HEK293 (cell line): ENCODE measurements around the gene CSNK2A3.

ENCODE experiments used
- CTCF ChIA-PET: fragments of 350-600 bp; formaldehyde crosslinking; extraction: SDS; loops from one replicate; lab custom pipeline; 2021; ENCODE audit warnings: antibody characterized with exemption; lab: Yijun Ruan, JAX
- POLR2A ChIA-PET: fragments of 300-600 bp; formaldehyde crosslinking; extraction: SDS; loops from one replicate; lab custom pipeline; 2020; ENCODE audit warnings: antibody characterized with exemption, inconsistent platforms; lab: Yijun Ruan, JAX
- H3K27ac ChIP-seq: fragments of 200-500 bp; sonication (Bioruptor generic); 2 replicates; pipeline ENCODE4 v1.5.1; 2014; ENCODE audit warnings: low read depth, low read length, control low read depth, inconsistent platforms; ENCODE audit errors: extremely low read depth
- H3K36me3 ChIP-seq, 2 experiments: fragments of 200-500 bp in 1 of 2; sonication (Bioruptor generic) in 1 of 2; 1 replicate in 1 of 2; 2 replicates in 1 of 2; pipeline ENCODE4 v1.5.1; 2014 to 2017; ENCODE audit warnings: inconsistent platforms in 2 of 2, low read length in 2 of 2; ENCODE audit not compliant: control insufficient read depth in 2 of 2, insufficient read depth in 1 of 2
- H3K4me1 ChIP-seq: fragments of 200-500 bp; sonication (Bioruptor generic); 2 replicates; pipeline ENCODE4 v1.5.1; 2014; ENCODE audit warnings: mild to moderate bottlenecking, low read length, inconsistent platforms; ENCODE audit not compliant: control insufficient read depth, insufficient read depth
- H3K4me3 ChIP-seq: 2 replicates; pipeline ENCODE4 v1.5.1; 2011; ENCODE audit warnings: low read depth, mild to moderate bottlenecking, control low read depth, low read length, moderate library complexity
- H3K9me3 ChIP-seq: fragments of 200-500 bp; sonication (Bioruptor generic); 2 replicates; pipeline ENCODE4 v1.5.1; 2014; ENCODE audit warnings: low read depth, low read length, inconsistent platforms; ENCODE audit not compliant: control insufficient read depth, insufficient read depth
- ATF2 ChIP-seq: fragments of 450-650 bp; formaldehyde crosslinking; IDR thresholded peaks from 2 replicates; pipeline ENCODE4 v1.5.1; 2016; ENCODE audit warnings: missing biosample characterization, missing genetic modification characterization, low read depth
- ELK4 ChIP-seq: IDR thresholded peaks from 2 replicates; pipeline ENCODE4 v1.6.1; 2011; ENCODE audit warnings: mild to moderate bottlenecking, low read depth, low read length, borderline replicate concordance
- FEZF1 ChIP-seq: fragments of 450-650 bp; formaldehyde crosslinking; IDR thresholded peaks from 2 replicates; pipeline ENCODE4 v1.5.1; 2016; ENCODE audit warnings: missing biosample characterization, missing genetic modification characterization
- WT1 ChIP-seq: fragments of 450-650 bp; formaldehyde crosslinking; IDR thresholded peaks from 2 replicates; pipeline ENCODE4 v1.5.1; 2016; ENCODE audit warnings: missing biosample characterization, missing genetic modification characterization
- ZBTB21 ChIP-seq: fragments of 450-650 bp; formaldehyde crosslinking; IDR thresholded peaks from 2 replicates; pipeline ENCODE4 v1.5.1; 2017; ENCODE audit warnings: missing biosample characterization, missing genetic modification characterization
- ZFHX2 ChIP-seq: fragments of 450-650 bp; formaldehyde crosslinking; conservative IDR thresholded peaks from 2 replicates; pipeline ENCODE4 v1.5.1; 2016; ENCODE audit warnings: missing biosample characterization, missing genetic modification characterization
- ZNF140 ChIP-seq: fragments of 450-650 bp; formaldehyde crosslinking; IDR thresholded peaks from 2 replicates; pipeline ENCODE4 v1.5.1; 2016; ENCODE audit warnings: missing biosample characterization, missing genetic modification characterization
- ZNF175 ChIP-seq: fragments of 450-650 bp; formaldehyde crosslinking; IDR thresholded peaks from 2 replicates; pipeline ENCODE4 v1.5.1; 2016; ENCODE audit warnings: missing biosample characterization, missing genetic modification characterization
- ZNF184 ChIP-seq: fragments of 450-650 bp; IDR thresholded peaks from 2 replicates; pipeline ENCODE4 v1.5.1; 2018; ENCODE audit warnings: missing biosample characterization, mild to moderate bottlenecking, missing genetic modification characterization
- ZNF398 ChIP-seq: fragments of 450-650 bp; formaldehyde crosslinking; IDR thresholded peaks from 2 replicates; pipeline ENCODE4 v1.5.1; 2017; ENCODE audit warnings: missing biosample characterization, missing genetic modification characterization
- ZNF513 ChIP-seq: fragments of 450-650 bp; IDR thresholded peaks from 2 replicates; pipeline ENCODE4 v1.5.1; 2018; ENCODE audit warnings: missing biosample characterization, missing genetic modification characterization
- ZNF530 ChIP-seq: fragments of 450-650 bp; formaldehyde crosslinking; IDR thresholded peaks from 2 replicates; pipeline ENCODE4 v1.5.1; 2016; ENCODE audit warnings: low read depth, missing biosample characterization, missing genetic modification characterization
- ZNF621 ChIP-seq: fragments of 450-650 bp; formaldehyde crosslinking; IDR thresholded peaks from 2 replicates; pipeline ENCODE4 v1.5.1; 2017; ENCODE audit warnings: missing biosample characterization, missing genetic modification characterization
- ZNF645 ChIP-seq: fragments of 450-650 bp; formaldehyde crosslinking; IDR thresholded peaks from 2 replicates; pipeline ENCODE4; 2016; ENCODE audit warnings: missing biosample characterization, missing genetic modification characterization
- ZSCAN30 ChIP-seq: fragments of 450-650 bp; IDR thresholded peaks from 2 replicates; pipeline ENCODE4 v1.5.1; 2018; ENCODE audit warnings: missing biosample characterization, mild to moderate bottlenecking, missing genetic modification characterization, moderate library complexity

CSNK2A3 gene

GRCh38 chr11:11396301-11397035 is 43.4 kb upstream of the CSNK2A3 start:
- ChIA-PET CTCF (interaction anchor here (0.5 kb wide), 1 partner anchor 357 kb away, joined by 3 read pairs; no protein-coding TSS in a partner anchor), POLR2A (no interaction called here)
- Histone ChIP-seq H3K36me3 (no peaks in the 10 kb centered on the region), H3K27ac (no peak overlapping the region), H3K4me3 (no peak overlapping the region), H3K9me3 (no peaks in the 10 kb centered on the region), H3K4me1 (no peaks in the 10 kb centered on the region)
- TF ChIP-seq ZFHX2 (peak; percentile 24; the same call in 1 of the 2 replicates), ATF2 (tag by site-specific recombination) (peak; percentile 59), ZNF530 (tag by site-specific recombination) (no peak)

GRCh38 chr11:11395126-11395525 is 42.1 kb upstream of the CSNK2A3 start:
- H3K4me3 ChIP-seq: no peak overlapping the region
- no peak overlapping the region for H3K27ac ChIP-seq
- CTCF ChIA-PET: no interaction called here
- TF ChIP-seq ZNF645 (tag by site-specific recombination) (no peak), FEZF1 (no peak), ZNF621 (no peak), ELK4 (no peak), ZNF140 (tag by site-specific recombination) (no peak), ZNF513 (tag by site-specific recombination) (no peak), ZNF398 (tag by site-specific recombination) (no peak), ZSCAN30 (tag by site-specific recombination) (no peak), ZNF175 (tag by site-specific recombination) (no peak), ZNF184 (tag by site-specific recombination) (no peak), WT1 (tag by site-specific recombination) (no peak), ZBTB21 (tag by site-specific recombination) (no peak)
- H3K4me1 ChIP-seq: no peaks in the 10 kb centered on the region
- H3K9me3 ChIP-seq: no peaks in the 10 kb centered on the region
- POLR2A ChIA-PET: no interaction called here
- no peaks in the 10 kb centered on the region for H3K36me3 ChIP-seq
